Upper lobe of left lung (tissue), 6 donors: Measurements from ENCODE around the gene METTL26. TPM values are rescaled to one million over a fixed set of nuclear protein-coding genes. Genes with fewer than 3 reads are reported as not detected.

Source experiments
- ATAC-seq, 2 donors: fragments of 200-7000 bp; cut with Tn5 transposase; one replicate each; pipeline ENCODE4 v1.9.1; 2022; ENCODE audit warnings: mild to moderate bottlenecking in 2 of 2, moderate library complexity in 2 of 2; ENCODE audit not compliant: low FRiP score in 2 of 2
- DNase-seq, 2 donors: peaks; one replicate each; pipeline ENCODE4 v3.0.0-alpha.2; 2019 to 2020
- H3K27ac ChIP-seq, 4 donors: fragments of 200-600 bp; sonication (generic); one replicate each; pipeline ENCODE4 v1.5.1; 2016 to 2019
- H3K27me3 ChIP-seq, 4 donors: fragments of 200-600 bp; sonication (generic); one replicate each; pipeline ENCODE4 v1.5.1; 2017 to 2019
- H3K36me3 ChIP-seq, 4 donors: fragments of 200-600 bp; sonication (generic); one replicate each; pipeline ENCODE4 v1.5.1; 2016 to 2019
- H3K4me1 ChIP-seq, 4 donors: fragments of 200-600 bp; sonication (generic); one replicate each; pipeline ENCODE4 v1.5.1; 2018 to 2019
- H3K4me3 ChIP-seq, 4 donors: fragments of 200-600 bp; sonication (generic); one replicate each; pipeline ENCODE4 v1.5.1; 2017 to 2019; ENCODE audit warnings: mild to moderate bottlenecking in 2 of 4, moderate library complexity in 1 of 4
- H3K9me3 ChIP-seq, 4 donors: fragments of 200-600 bp; sonication (generic); one replicate each; pipeline ENCODE4 v1.5.1; 2018 to 2019
- CTCF ChIP-seq, 6 experiments: fragments of 450-650 bp in 4 of 6; fragments of 200-600 bp in 2 of 6; sonication (generic) in 2 of 6; IDR thresholded peaks; one replicate each; pipeline ENCODE4 v1.5.1; 2016 to 2019; ENCODE audit warnings: antibody characterized with exemption in 6 of 6
- EP300 ChIP-seq, 4 donors: sonication (generic); formaldehyde crosslinking; IDR thresholded peaks; one replicate each; pipeline ENCODE4 v1.5.1; 2017; ENCODE audit warnings: antibody characterized with exemption in 4 of 4, control low read depth in 2 of 4
- POLR2A ChIP-seq, 4 donors: fragments of 450-650 bp; IDR thresholded peaks; one replicate each; pipeline ENCODE4 v1.5.1; 2016 to 2017; ENCODE audit warnings: antibody characterized with exemption in 4 of 4, mild to moderate bottlenecking in 2 of 4
- POLR2AphosphoS5 ChIP-seq, 2 donors: sonication (generic); formaldehyde crosslinking; IDR thresholded peaks; one replicate each; pipeline ENCODE4 v1.5.1; 2017; ENCODE audit warnings: antibody characterized with exemption in 2 of 2
- WGBS, 2 donors: methylation state at CpG; one replicate each; pipeline ENCODE4 v1.1.5; 2017 to 2018; 5-methylcytosine and 5-hydroxymethylcytosine counted together
- total RNA-seq, 6 donors: library from RNA; depleted of rRNA in 4 of 6; stranded (reverse); fragments of >200 nt in 4 of 6; gene quantifications; one replicate each; pipeline versions ENCODE4 v1.1.0 to v1.2.1, GENCODE V29; 2016 to 2021
- donor health status: DM: no; HTN: no; CAD: no; lungs with moderate emphysema.
- donor health status: DM: no; HTN: yes; CAD: no; lungs with severe emphysema.

Gene METTL26
- total RNA-seq, 6 donors from 2014 or later, result 69.5 to 210 (median 111) TPM

- Histone ChIP-seq H3K4me3 (peak overlapping the region in 3 of 4 donors; percentile 22 to 39 (median 30)), H3K4me1 (peaks cover 13 to 20% (median 14%) of the 10 kb centered on the region in 4 donors), H3K27ac (peak overlapping the region in 3 of 4 donors; percentile 64 to 79 (median 78)), H3K9me3 (no peaks in the 10 kb centered on the region), H3K27me3 (no peaks in the 10 kb centered on the region), H3K36me3 (peaks cover 0 to 23% (median 7%) of the 10 kb centered on the region in 4 donors)
- no peak for ATAC-seq
- no peak for DNase-seq
- WGBS, 2 donors, result 51 to 67% methylated on average over 25 to 34 of the region's 35 CpGs
- no peak for TF ChIP-seq POLR2A (IDR thresholded peaks at IDR 0.05)
- peak in 1 of 6 experiments; percentile 6 for TF ChIP-seq CTCF (IDR thresholded peaks at IDR 0.05)
Measured at GRCh38 chr16:661184-661821, 25.2 kb upstream of the METTL26 start.

GRCh38 chr16:660459-661183 is 24.5 kb upstream of the METTL26 start:
- DNase-seq, result peak; percentile 94 to 96
- Histone ChIP-seq H3K27me3 (no peaks in the 10 kb centered on the region), H3K9me3 (no peaks in the 10 kb centered on the region), H3K4me1 (peaks cover 13 to 20% (median 14%) of the 10 kb centered on the region in 4 donors), H3K36me3 (peaks cover 0 to 29% (median 9%) of the 10 kb centered on the region in 4 donors), H3K27ac (peak overlapping the region; percentile 55 to 79 (median 71)), H3K4me3 (peak overlapping the region in 3 of 4 donors; percentile 22 to 39 (median 30))
- TF ChIP-seq EP300 (IDR thresholded peaks at IDR 0.05) (no peak), CTCF (IDR thresholded peaks at IDR 0.05) (peak; percentile 67 to 83 (median 72)), POLR2AphosphoS5 (IDR thresholded peaks at IDR 0.05) (peak in 1 of 2 donors; percentile 1)
- 0 to 17% methylated on average over 2 to 5 of the region's 43 CpGs for WGBS, 2 donors
- peak; percentile 91 to 93 for ATAC-seq

GRCh38 chr16:660132-660458 is 24.0 kb upstream of the METTL26 start:
- Histone ChIP-seq H3K36me3 (peaks cover 0 to 34% (median 11%) of the 10 kb centered on the region in 4 donors), H3K4me1 (peaks cover 13 to 20% (median 14%) of the 10 kb centered on the region in 4 donors), H3K27ac (peak overlapping the region; percentile 54 to 79 (median 60)), H3K9me3 (no peaks in the 10 kb centered on the region), H3K27me3 (no peaks in the 10 kb centered on the region), H3K4me3 (peak overlapping the region in 1 of 4 donors; percentile 39)
- ATAC-seq (no peak), DNase-seq (no peak)
- TF ChIP-seq POLR2AphosphoS5 (IDR thresholded peaks at IDR 0.05) (no peak), EP300 (IDR thresholded peaks at IDR 0.05) (no peak), CTCF (IDR thresholded peaks at IDR 0.05) (no peak), POLR2A (IDR thresholded peaks at IDR 0.05) (no peak)
- WGBS, 2 donors, result 55 to 63% methylated on average over 5 to 6 of the region's 6 CpGs

- Histone ChIP-seq H3K4me3 (no peak overlapping the region), H3K27ac (peak overlapping the region in 1 of 4 donors; percentile 54), H3K4me1 (peaks cover 13 to 20% (median 14%) of the 10 kb centered on the region in 4 donors), H3K36me3 (peaks cover 0 to 38% (median 11%) of the 10 kb centered on the region in 4 donors), H3K27me3 (no peaks in the 10 kb centered on the region), H3K9me3 (no peaks in the 10 kb centered on the region)
- no peak for DNase-seq
- ATAC-seq, result no peak
- TF ChIP-seq CTCF (IDR thresholded peaks at IDR 0.05), result no peak
- WGBS, 2 donors, result 90 to 91% methylated on average over 5 to 20 of the region's 20 CpGs
Measured at GRCh38 chr16:659618-660017, 23.5 kb upstream of the METTL26 start.
